ENCODE results near the gene RAP2B. TPM values are rescaled to one million over a fixed set of nuclear protein-coding genes. Genes with fewer than 3 reads are reported as not detected.

The RAP2B gene
- total and polyA plus RNA-seq, 2 of the 13 experiments (the other 11 are each of a cell fraction or from before 2014, with no cell fraction given), result 6.4 to 7.1 TPM

DNA sequence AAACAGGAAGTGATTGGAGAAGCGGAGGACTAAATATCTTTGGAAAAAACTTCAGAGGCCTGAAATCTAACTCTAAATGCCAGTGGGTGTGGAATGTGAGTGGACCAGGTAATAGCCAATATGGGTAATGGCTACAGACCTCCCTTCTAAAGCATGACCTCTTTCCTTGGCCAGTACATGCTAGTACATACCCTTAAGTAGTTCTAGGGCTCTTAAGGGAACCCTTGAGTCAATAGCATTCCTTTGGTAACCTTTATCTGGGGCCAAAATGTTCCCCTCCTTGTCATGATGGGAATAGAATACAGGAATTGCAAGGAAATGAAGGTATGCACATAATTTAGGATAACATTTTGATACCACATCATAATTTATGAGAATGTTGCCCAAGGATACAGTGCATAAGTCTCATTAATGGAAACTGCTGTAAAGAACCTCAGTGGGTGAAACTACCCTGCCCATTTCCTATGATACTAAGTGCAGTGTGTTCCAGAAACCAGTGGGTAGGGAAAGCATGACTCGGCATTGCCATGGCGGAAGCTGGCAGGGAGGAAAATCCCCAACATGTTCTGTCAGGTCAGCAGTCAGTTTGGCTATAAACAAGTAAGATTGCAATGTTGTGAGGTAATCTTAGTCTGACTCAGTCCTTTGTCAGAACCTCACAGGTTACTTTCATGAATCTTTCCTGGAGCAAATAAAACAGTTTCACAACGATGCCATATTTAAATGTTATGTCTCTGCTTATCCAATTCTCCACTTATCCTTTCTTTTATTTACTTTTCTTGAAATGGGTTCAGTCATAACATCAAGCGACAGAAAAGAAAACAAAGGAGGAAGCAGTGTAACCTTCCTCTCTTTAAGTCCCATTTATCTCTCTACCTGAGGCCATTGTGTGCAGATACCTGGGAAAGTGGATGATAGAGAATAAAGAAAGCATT is 23.5 kb upstream of the RAP2B start (continued):
- peak; percentile 42; the same call in 1 of the 2 replicates for TF ChIP-seq ZNF362 (CRISPR knock-in tag; IDR thresholded peaks at IDR 0.05; ENCODE audit: borderline replicate concordance)
- TF ChIP-seq MATR3 (CRISPR knock-in tag; IDR thresholded peaks at IDR 0.05), result no peak
- TF ChIP-seq GPN1 (CRISPR knock-in tag; IDR thresholded peaks at IDR 0.05; ENCODE audit: borderline replicate concordance), result no peak
- peak; percentile 58; the same call in 1 of the 2 replicates for TF ChIP-seq HDAC2 (CRISPR knock-in tag; IDR thresholded peaks at IDR 0.05)
- TF ChIP-seq ELF3 (CRISPR knock-in tag; IDR thresholded peaks at IDR 0.05), result peak; percentile 100
- TF ChIP-seq SAP130 (CRISPR knock-in tag; IDR thresholded peaks at IDR 0.05; ENCODE audit: low read depth), result peak; percentile 89
- TF ChIP-seq ZNF609 (CRISPR knock-in tag; IDR thresholded peaks at IDR 0.05; ENCODE audit: borderline replicate concordance), result peak; percentile 74; the same call in 1 of the 2 replicates
- no peak for TF ChIP-seq ZFAT (CRISPR knock-in tag; conservative IDR thresholded peaks at IDR 0.05)
- no peak for TF ChIP-seq NR3C1 (CRISPR knock-in tag; IDR thresholded peaks at IDR 0.05)
- no peak for TF ChIP-seq FOXM1 (CRISPR knock-in tag; IDR thresholded peaks at IDR 0.05)
- TF ChIP-seq ZFP36 (IDR thresholded peaks at IDR 0.05; ENCODE audit: borderline replicate concordance, low read depth, low read length, partially characterized antibody), result no peak
- peak; percentile 49; the same call in 1 of the 2 replicates for TF ChIP-seq TARDBP (CRISPR knock-in tag; IDR thresholded peaks at IDR 0.05)
- TF ChIP-seq ZNF761 (CRISPR knock-in tag; conservative IDR thresholded peaks at IDR 0.05), result no peak
- no peak for TF ChIP-seq ZNF788 (CRISPR knock-in tag; IDR thresholded peaks at IDR 0.05; ENCODE audit: borderline replicate concordance)
- TF ChIP-seq RXRB (CRISPR knock-in tag; IDR thresholded peaks at IDR 0.05; ENCODE audit: borderline replicate concordance), result peak; percentile 83
- TF ChIP-seq MAFF (IDR thresholded peaks at IDR 0.05; ENCODE audit: low read depth, low read length), result peak; percentile 98
- peak; percentile 50 for TF ChIP-seq GABPB1 (CRISPR knock-in tag; IDR thresholded peaks at IDR 0.05)
- no peak for TF ChIP-seq NR2F1 (CRISPR knock-in tag; IDR thresholded peaks at IDR 0.05)
- TF ChIP-seq, protein P1, sequence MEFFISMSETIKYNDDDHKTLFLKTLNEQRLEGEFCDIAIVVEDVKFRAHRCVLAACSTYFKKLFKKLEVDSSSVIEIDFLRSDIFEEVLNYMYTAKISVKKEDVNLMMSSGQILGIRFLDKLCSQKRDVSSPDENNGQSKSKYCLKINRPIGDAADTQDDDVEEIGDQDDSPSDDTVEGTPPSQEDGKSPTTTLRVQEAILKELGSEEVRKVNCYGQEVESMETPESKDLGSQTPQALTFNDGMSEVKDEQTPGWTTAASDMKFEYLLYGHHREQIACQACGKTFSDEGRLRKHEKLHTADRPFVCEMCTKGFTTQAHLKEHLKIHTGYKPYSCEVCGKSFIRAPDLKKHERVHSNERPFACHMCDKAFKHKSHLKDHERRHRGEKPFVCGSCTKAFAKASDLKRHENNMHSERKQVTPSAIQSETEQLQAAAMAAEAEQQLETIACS (CRISPR knock-in tag; IDR thresholded peaks at IDR 0.05), result no peak
